ENCODE measurements around the gene GOLPH3. TPM values are rescaled to one million over a fixed set of nuclear protein-coding genes. Genes with fewer than 3 reads are reported as not detected.

The GOLPH3 gene
- total and polyA plus RNA-seq, 2 experiments from 2014 or later: 68.5 to 96.1 TPM

- Histone ChIP-seq H3K4me2 (no peak overlapping the region), H3K9me2 (ENCODE audit: insufficient read depth) (no peaks in the 10 kb centered on the region), H2AFZ (no peak overlapping the region), H3K36me3 (ENCODE audit: insufficient read depth) (peaks cover 16% of the 10 kb centered on the region; the same call in 1 of the 2 replicates), H3K79me2 (replicated peaks; ENCODE audit: insufficient read depth) (peaks cover 73% of the 10 kb centered on the region), H3K27ac (ENCODE audit: low read depth) (no peak overlapping the region), H3K4me3 (no peak overlapping the region), H3K4me1 (ENCODE audit: insufficient read depth) (no peaks in the 10 kb centered on the region), H3K27me3 (ENCODE audit: insufficient read depth) (no peaks in the 10 kb centered on the region), H4K20me1 (replicated peaks; ENCODE audit: insufficient read depth) (peaks cover 41% of the 10 kb centered on the region), H3F3A (replicated peaks; ENCODE audit: low read depth) (no peaks in the 10 kb centered on the region)
- H3K9me3 Mint-ChIP-seq: no peaks in the 10 kb centered on the region
- TF ChIP-seq STAT1 (IDR thresholded peaks at IDR 0.05; ENCODE audit: unreplicated experiment) (no peak), NANOG (IDR thresholded peaks at IDR 0.05; ENCODE audit: borderline replicate concordance) (no peak), EZH2phosphoT487 (IDR thresholded peaks at IDR 0.05; ENCODE audit: unreplicated experiment) (no peak), CTCF (conservative IDR thresholded peaks at IDR 0.05; ENCODE audit: low read depth in 2 of 2) (no peak), REST (IDR thresholded peaks at IDR 0.05; ENCODE audit: unreplicated experiment) (no peak), JUNB (IDR thresholded peaks at IDR 0.05; ENCODE audit: unreplicated experiment) (no peak), ZNF331 (CRISPR knock-in tag; IDR thresholded peaks at IDR 0.05; ENCODE audit: low read depth) (no peak), ETS1 (IDR thresholded peaks at IDR 0.05) (no peak)
- peaks cover under 1% of the 10 kb centered on the region for H3K27me3 Mint-ChIP-seq (ENCODE audit: insufficient read depth, low read depth, poor library complexity)
- H3K27ac Mint-ChIP-seq: no peak overlapping the region
- DNase-seq (ENCODE audit: low spot score): no peak
- H3K4me1 Mint-ChIP-seq: no peaks in the 10 kb centered on the region; the same call in 2 of the 3 replicates
- peaks cover 32% of the 10 kb centered on the region; the same call in 2 of the 3 replicates for H3K36me3 Mint-ChIP-seq (ENCODE audit: low read depth)
- H3K4me3 Mint-ChIP-seq: no peak overlapping the region
- ATAC-seq: no peak
Observed at GRCh38 chr5:32135086-32135485, 39.0 kb downstream of the GOLPH3 start.

GRCh38 chr5:32132757-32133156, 41.4 kb downstream of the GOLPH3 start:
- H2AFZ ChIP-seq: no peak overlapping the region
- H3K36me3 ChIP-seq (ENCODE audit: insufficient read depth): peaks cover 16% of the 10 kb centered on the region; the same call in 1 of the 2 replicates
- no peaks in the 10 kb centered on the region for H3K27me3 Mint-ChIP-seq (ENCODE audit: insufficient read depth, low read depth, poor library complexity)
- H3K4me1 Mint-ChIP-seq: peaks cover 8% of the 10 kb centered on the region
- ATAC-seq (no peak), DNase-seq (ENCODE audit: low spot score) (no peak)
- peaks cover 31% of the 10 kb centered on the region for H4K20me1 ChIP-seq (replicated peaks; ENCODE audit: insufficient read depth)
- no peaks in the 10 kb centered on the region for H3K9me2 ChIP-seq (ENCODE audit: insufficient read depth)
- H3K4me3 ChIP-seq: no peak overlapping the region
- H3K27ac ChIP-seq (ENCODE audit: low read depth): 0 out of 2 replicates have a peak overlapping the region, but pooled peaks have one; percentile 63
- H3K27me3 ChIP-seq (ENCODE audit: insufficient read depth): no peaks in the 10 kb centered on the region
- H3K4me3 Mint-ChIP-seq: no peak overlapping the region
- H3K4me1 ChIP-seq (ENCODE audit: insufficient read depth): no peaks in the 10 kb centered on the region
- H3K4me2 ChIP-seq: no peak overlapping the region
- H3K9me3 Mint-ChIP-seq: no peaks in the 10 kb centered on the region
- H3K27ac Mint-ChIP-seq: no peak overlapping the region; the same call in 1 of the 2 replicates
- H3K79me2 ChIP-seq (replicated peaks; ENCODE audit: insufficient read depth): peaks cover 74% of the 10 kb centered on the region
- H3K36me3 Mint-ChIP-seq (ENCODE audit: low read depth): peaks cover 24% of the 10 kb centered on the region; the same call in 2 of the 3 replicates
- H3F3A ChIP-seq (replicated peaks; ENCODE audit: low read depth): no peaks in the 10 kb centered on the region
- TF ChIP-seq EZH2 (IDR thresholded peaks at IDR 0.05; ENCODE audit: low read depth, unreplicated experiment) (no peak), REST (IDR thresholded peaks at IDR 0.05; ENCODE audit: unreplicated experiment) (no peak), POLR2AphosphoS5 (IDR thresholded peaks at IDR 0.05; ENCODE audit: low read depth) (no peak), EZH2phosphoT487 (IDR thresholded peaks at IDR 0.05; ENCODE audit: unreplicated experiment) (no peak), ZNF114 (CRISPR knock-in tag; IDR thresholded peaks at IDR 0.05) (no peak), CREB1 (CRISPR knock-in tag; IDR thresholded peaks at IDR 0.05; ENCODE audit: low read depth) (no peak), CTCF (conservative IDR thresholded peaks at IDR 0.05; ENCODE audit: low read depth in 2 of 2) (no peak)

All from GM23338 (cell line).